Mucosa of stomach (tissue), 1 donor: ENCODE results near the gene HECW1.

ENCODE experiments used
- H3K27me3 ChIP-seq: one replicate; pipeline ENCODE4 v1.7.0; 2013; ENCODE audit warnings: mild to moderate bottlenecking, low read length; ENCODE audit not compliant: control insufficient read depth, insufficient read depth
- H3K36me3 ChIP-seq: one replicate; pipeline ENCODE4 v1.7.0; 2013; ENCODE audit warnings: low read length; ENCODE audit not compliant: control insufficient read depth, insufficient read depth
- H3K4me1 ChIP-seq: one replicate; pipeline ENCODE4 v1.7.0; 2013; ENCODE audit warnings: mild to moderate bottlenecking, low read length; ENCODE audit not compliant: control insufficient read depth, insufficient read depth
- H3K4me3 ChIP-seq: one replicate; pipeline ENCODE4 v1.7.0; 2013; ENCODE audit warnings: low read length
- H3K9ac ChIP-seq: one replicate; pipeline ENCODE4 v1.7.0; 2013; ENCODE audit warnings: mild to moderate bottlenecking, low read length, moderate library complexity
- H3K9me3 ChIP-seq: one replicate; pipeline ENCODE4 v1.7.0; 2013; ENCODE audit warnings: mild to moderate bottlenecking, low read length, moderate library complexity; ENCODE audit not compliant: control insufficient read depth
- donor health status: Pancreatic carcinoma.

The HECW1 gene

DNA sequence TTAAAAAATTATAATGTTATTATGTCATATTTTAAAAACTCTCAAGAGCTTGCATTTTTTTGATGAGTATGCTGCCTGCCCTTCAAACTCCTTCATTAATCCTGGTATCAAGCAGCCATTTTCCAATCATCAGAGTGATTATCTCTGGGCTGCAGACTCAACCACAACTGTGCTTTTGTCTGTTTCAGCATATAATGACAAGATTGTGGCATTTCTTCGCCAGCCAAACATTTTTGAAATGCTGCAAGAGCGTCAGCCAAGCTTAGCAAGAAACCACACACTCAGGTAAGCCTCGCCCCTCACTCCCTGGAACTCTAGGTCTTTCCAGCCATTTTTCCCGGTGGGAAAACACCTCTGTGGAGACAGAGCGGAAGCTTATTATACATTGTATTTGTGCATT, 380.4 kb downstream of the HECW1 start:
- no peaks in the 10 kb centered on the region for H3K36me3 ChIP-seq
- H3K9ac ChIP-seq: no peak overlapping the region
- no peak overlapping the region for H3K4me3 ChIP-seq
- H3K9me3 ChIP-seq: no peaks in the 10 kb centered on the region
- no peaks in the 10 kb centered on the region for H3K27me3 ChIP-seq
- no peaks in the 10 kb centered on the region for H3K4me1 ChIP-seq

DNA sequence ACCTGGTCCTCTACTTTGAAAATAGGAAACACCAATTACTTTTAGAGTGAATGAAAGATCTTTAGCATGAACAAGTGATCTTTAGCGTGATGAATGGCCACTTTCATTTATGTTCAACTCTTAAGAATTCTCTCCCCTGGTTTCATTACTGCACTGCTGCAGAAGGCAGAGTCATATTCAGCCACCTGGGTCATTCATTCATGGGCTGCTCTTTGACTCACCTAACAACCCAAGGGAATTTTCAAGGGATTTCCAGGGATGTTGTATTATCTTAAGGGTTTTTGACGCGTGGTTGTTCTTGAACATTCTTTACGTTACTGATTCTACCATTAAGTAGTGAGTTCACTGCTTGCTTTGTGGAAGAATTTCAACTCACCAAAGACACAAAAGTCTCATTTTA, 383.1 kb downstream of the HECW1 start:
- H3K4me3 ChIP-seq: no peak overlapping the region

DNA sequence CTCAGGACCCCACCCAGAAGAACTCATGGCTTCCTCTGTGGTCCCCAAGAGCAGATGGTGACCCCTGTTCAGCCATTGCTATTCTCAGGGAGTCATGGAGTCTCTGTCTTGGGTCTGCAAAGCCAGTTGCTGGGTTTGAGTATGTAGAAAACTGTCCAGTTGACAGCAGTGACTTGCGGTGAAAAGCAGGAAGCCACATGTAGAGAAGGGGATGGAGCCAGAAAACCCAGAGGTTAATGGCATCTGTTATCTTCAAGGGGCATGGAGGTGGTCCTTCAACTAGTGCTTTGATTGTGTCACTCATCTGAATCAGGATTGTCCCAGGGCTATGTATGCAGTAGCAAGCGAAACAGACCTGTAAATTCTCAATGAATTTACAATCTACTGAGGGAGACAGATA, 384.1 kb downstream of the HECW1 start:
- Histone ChIP-seq H3K36me3 (no peaks in the 10 kb centered on the region), H3K9me3 (no peaks in the 10 kb centered on the region), H3K27me3 (no peaks in the 10 kb centered on the region), H3K9ac (no peak overlapping the region), H3K4me1 (no peaks in the 10 kb centered on the region), H3K4me3 (no peak overlapping the region)

More for the DNA sequence above, 383.1 kb downstream of the HECW1 start:
- Histone ChIP-seq H3K27me3 (no peaks in the 10 kb centered on the region), H3K9ac (no peak overlapping the region), H3K9me3 (no peaks in the 10 kb centered on the region), H3K4me1 (no peaks in the 10 kb centered on the region), H3K36me3 (no peaks in the 10 kb centered on the region)

DNA sequence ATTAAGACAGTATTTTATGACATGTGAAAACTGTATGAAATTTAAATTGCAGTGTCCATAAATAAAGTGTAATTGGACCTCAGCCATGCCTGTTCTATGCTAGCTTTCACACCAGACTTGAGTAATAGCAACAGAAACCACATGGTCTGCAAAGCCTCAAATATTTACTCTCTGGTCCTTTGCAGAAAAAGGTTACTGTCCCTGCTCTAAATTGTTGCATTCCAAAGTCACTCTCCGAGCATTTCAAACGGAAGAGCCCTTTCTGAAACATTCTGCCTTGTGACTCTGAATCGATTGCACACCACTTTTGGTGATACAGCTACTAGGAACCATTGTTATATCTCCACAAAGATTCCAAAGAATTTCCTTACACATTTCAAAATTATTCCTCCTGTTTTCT, 389.4 kb downstream of the HECW1 start:
- Histone ChIP-seq H3K27me3 (no peaks in the 10 kb centered on the region), H3K9me3 (no peaks in the 10 kb centered on the region), H3K4me1 (no peaks in the 10 kb centered on the region), H3K36me3 (no peaks in the 10 kb centered on the region), H3K9ac (no peak overlapping the region), H3K4me3 (no peak overlapping the region)

DNA sequence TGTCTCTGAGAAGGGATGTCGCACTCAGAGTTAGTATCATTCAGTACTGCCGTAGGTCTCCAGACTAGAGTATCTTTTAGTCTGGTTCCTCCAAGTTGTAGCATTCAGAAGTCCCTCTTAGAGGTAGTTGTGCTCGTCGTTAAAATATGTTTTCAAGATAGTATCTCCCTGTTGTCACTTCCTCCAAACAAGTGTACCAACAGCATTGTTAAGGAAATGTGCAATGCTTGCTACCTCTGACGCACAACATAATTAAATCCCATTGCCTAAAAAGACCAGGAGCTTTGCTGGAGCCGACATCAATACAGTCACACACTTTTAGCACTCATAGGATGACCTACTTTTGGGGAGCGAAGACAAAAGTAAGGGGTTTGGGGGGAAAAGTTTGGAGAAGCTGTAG, 390.5 kb downstream of the HECW1 start:
- no peak overlapping the region for H3K9ac ChIP-seq
- H3K36me3 ChIP-seq: no peaks in the 10 kb centered on the region
- no peaks in the 10 kb centered on the region for H3K9me3 ChIP-seq
- H3K4me3 ChIP-seq: no peak overlapping the region
- H3K4me1 ChIP-seq: no peaks in the 10 kb centered on the region
- no peaks in the 10 kb centered on the region for H3K27me3 ChIP-seq

DNA sequence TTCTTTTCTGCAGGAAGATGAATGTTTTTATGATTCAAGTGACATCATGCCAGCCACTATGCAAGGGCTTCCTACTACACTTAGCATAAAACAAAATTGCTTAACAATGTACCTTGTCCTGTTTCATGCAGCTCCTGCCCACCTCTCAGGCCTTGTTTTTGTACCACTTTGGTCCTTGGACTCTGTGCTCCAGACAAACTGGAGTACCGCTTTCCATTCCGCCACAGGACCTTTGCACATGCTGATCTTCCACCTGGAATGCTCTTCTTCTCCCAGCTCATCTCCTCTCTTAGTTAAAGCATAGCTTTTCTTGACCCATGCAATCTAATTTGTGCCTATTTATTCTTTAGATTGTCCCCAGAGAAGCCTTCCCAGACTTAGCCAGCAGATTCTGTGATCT, 393.0 kb downstream of the HECW1 start:
- Histone ChIP-seq H3K9me3 (no peaks in the 10 kb centered on the region), H3K4me1 (no peaks in the 10 kb centered on the region), H3K27me3 (no peaks in the 10 kb centered on the region), H3K36me3 (no peaks in the 10 kb centered on the region), H3K4me3 (no peak overlapping the region), H3K9ac (no peak overlapping the region)

DNA sequence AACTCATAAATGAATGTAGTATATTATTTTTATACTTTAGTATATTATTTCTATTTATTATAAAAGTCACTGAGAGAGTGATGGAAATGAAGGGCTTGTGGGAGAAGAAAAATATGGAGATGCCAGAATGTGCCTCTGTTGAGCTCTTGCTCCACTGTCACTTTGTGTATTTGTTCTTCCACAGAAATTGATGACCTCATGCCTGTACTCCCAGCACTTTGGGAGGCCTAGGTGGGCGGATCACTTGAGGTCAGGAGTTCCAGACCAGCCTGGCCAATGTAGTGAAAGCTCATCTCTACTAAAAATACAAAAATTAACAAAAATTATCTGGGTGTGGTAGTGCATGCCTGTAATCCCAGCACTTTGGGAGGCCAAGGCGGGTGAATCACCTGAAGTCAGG, 394.0 kb downstream of the HECW1 start:
- Histone ChIP-seq H3K4me3 (no peak overlapping the region), H3K9ac (no peak overlapping the region), H3K27me3 (no peaks in the 10 kb centered on the region), H3K4me1 (no peaks in the 10 kb centered on the region), H3K9me3 (no peaks in the 10 kb centered on the region), H3K36me3 (no peaks in the 10 kb centered on the region)

DNA sequence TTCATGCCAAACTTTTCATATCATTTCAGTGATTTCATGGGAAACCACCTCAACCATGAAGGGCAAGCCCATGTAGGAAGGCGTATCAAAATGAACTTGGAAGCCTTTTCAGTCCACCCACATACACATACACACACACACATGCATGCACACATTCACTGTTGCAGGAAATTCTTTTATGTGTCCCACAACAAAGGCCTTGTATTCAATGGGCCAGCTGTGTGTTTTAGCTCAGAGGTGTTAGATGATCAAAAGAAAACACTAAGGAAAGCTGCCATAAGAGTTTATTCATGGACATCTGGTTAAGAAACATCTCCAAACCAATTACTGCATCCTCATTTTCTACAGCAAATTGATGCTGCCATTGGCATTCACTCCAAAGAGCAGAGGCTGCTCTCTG, 396.0 kb downstream of the HECW1 start:
- Histone ChIP-seq H3K4me3 (no peak overlapping the region), H3K36me3 (no peaks in the 10 kb centered on the region), H3K9ac (no peak overlapping the region), H3K9me3 (no peaks in the 10 kb centered on the region), H3K4me1 (no peaks in the 10 kb centered on the region), H3K27me3 (no peaks in the 10 kb centered on the region)

DNA sequence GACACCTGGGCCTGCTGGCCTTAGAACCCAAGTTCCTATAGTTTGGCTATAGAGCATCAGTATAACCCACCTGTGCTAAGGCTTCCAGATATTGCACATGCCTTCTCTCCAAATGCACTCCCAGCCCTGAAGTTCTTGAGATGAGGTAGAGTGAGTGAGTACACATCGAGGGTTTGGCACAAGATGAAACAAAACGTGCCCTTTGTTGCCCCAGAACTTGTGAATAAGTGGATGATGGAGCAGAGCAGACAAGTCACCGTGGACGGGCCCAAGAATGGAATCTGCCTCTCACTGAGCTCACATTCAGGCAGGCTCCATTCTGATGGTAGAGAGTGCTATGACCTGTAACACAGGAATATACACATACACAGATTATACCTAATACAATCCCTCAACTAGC, 397.5 kb downstream of the HECW1 start:
- H3K9me3 ChIP-seq: no peaks in the 10 kb centered on the region
- no peak overlapping the region for H3K9ac ChIP-seq
- no peak overlapping the region for H3K4me3 ChIP-seq
- H3K4me1 ChIP-seq: no peaks in the 10 kb centered on the region
- no peaks in the 10 kb centered on the region for H3K36me3 ChIP-seq
- no peaks in the 10 kb centered on the region for H3K27me3 ChIP-seq

DNA sequence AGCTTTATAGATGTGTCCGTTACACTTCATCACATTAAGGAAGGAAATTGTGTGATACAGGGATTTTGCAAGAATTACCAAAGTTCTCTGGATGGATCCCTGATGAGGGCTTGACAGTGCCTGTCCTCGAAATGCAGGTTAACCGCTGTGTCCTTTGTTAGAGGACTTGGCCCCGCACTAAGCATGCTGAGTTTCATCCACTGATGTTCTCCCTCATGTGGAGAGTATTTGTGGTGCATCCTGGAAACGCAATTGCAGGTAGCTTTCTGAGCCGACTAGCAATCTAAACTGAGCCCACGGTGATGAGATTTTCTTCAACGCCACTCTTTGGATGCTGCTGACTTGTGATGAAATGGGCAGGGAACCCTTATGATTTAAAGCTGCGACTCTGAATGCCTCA, 398.6 kb downstream of the HECW1 start:
- Histone ChIP-seq H3K36me3 (no peaks in the 10 kb centered on the region), H3K4me1 (no peaks in the 10 kb centered on the region), H3K4me3 (no peak overlapping the region), H3K9ac (no peak overlapping the region), H3K9me3 (no peaks in the 10 kb centered on the region), H3K27me3 (no peaks in the 10 kb centered on the region)

DNA sequence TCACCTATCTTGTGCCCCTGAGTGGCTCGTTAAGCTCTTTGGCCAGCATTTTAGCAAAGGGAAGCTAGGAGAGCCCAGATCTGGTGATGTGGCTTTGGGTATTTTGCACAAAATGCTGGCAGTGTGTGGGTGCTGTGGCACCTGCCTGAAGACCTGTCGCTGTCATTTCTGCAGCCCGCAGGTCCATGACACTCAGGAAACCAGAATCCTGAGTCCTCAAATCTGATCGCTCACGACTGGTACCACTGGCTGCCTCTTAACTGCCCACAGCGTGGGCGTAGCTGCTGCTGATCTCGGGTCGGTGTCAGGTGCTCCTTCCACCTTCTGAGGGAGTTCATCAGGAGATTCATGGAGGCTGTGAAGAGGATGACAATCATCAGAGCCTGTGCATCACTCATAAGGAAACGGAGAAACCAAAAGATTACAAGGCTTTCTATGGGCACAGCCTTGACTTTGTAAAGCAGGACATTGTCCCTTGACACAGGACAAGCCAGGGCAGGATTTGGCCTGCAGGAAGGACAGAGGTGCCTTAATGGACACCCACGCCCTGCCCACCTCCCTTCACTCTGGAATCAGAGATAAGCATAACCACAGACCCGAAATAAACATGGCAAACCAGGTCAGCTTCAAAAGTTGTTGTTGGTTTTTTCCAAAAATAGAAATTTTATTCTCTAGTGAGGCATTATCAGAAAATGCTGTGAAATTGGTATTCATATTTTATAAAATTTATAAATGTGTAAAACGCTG, 399.5 kb downstream of the HECW1 start:
- H3K4me1 ChIP-seq: no peaks in the 10 kb centered on the region
- no peaks in the 10 kb centered on the region for H3K36me3 ChIP-seq
- no peaks in the 10 kb centered on the region for H3K9me3 ChIP-seq
- H3K9ac ChIP-seq: no peak overlapping the region
- H3K27me3 ChIP-seq: no peaks in the 10 kb centered on the region
- no peak overlapping the region for H3K4me3 ChIP-seq

DNA sequence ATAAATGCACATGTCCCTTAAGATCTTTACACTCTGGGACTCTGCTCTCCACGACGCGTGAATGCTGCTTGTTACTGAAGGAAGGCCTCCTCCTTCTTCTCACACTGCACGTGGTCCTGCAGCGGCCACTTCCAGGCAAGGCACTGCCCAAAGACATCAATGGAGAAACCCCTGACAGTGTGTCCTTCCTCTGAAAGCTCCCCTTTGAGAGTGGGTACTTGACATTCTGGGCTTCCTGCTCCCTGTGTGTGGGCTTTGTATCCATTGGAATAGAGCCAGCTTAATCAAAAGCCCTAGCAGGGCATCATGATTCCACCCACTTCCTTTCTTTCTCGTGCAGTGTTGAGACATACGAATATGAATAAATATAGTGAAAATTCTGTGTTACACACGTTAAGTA, 400.8 kb downstream of the HECW1 start:
- no peaks in the 10 kb centered on the region for H3K27me3 ChIP-seq
- H3K9ac ChIP-seq: no peak overlapping the region
- no peaks in the 10 kb centered on the region for H3K9me3 ChIP-seq
- no peak overlapping the region for H3K4me3 ChIP-seq
- H3K4me1 ChIP-seq: no peaks in the 10 kb centered on the region
- no peaks in the 10 kb centered on the region for H3K36me3 ChIP-seq
